Stimulated activated CD4-positive, alpha-beta T cell treated with anti-CD3 and anti-CD28 coated beads, TNF-alpha, amount 100 ng/mL, for 48 hours (primary cell): Measurements from ENCODE around the gene N4BP3.
"Not testable (repeated sequence)": the region's sequence is repeated elsewhere in the genome, so short reads cannot be mapped to it uniquely, and the experiment has no call there.

Experiments used
- DNase-seq, 3 donors: peaks; one replicate each; pipeline ENCODE4 v3.0.0-alpha.2; 2020; ENCODE audit warnings: low read depth in 3 of 3

N4BP3 gene

GRCh38 chr5:178121391-178122276 is 8.3 kb downstream of the N4BP3 start:
- DNase-seq: no peak

- DNase-seq: no peak
These were observed 9.0 kb downstream of the N4BP3 start for GRCh38 chr5:178122346-178122745.

GRCh38 chr5:178123094-178123965 is 10.0 kb downstream of the N4BP3 start:
- DNase-seq: no peak

- no peak for DNase-seq
These were observed 10.9 kb downstream of the N4BP3 start for GRCh38 chr5:178123966-178124925.

GRCh38 chr5:178125253-178125906 is 12.0 kb downstream of the N4BP3 start:
- no peak for DNase-seq

- no peak for DNase-seq
These were observed 13.2 kb downstream of the N4BP3 start for GRCh38 chr5:178126556-178126955.

GRCh38 chr5:178127300-178128009 is 14.1 kb downstream of the N4BP3 start:
- not testable (repeated sequence) for DNase-seq

GRCh38 chr5:178129296-178129695 is 16.0 kb downstream of the N4BP3 start:
- DNase-seq: no peak

GRCh38 chr5:178130234-178130575 is 16.9 kb downstream of the N4BP3 start:
- not testable (repeated sequence) for DNase-seq

GRCh38 chr5:178130576-178131445 is 17.5 kb downstream of the N4BP3 start, which contains the start of gene RMND5B:
TSS of gene RMND5B (plus strand) at chr5:178131014. CDS start at chr5:178138120, 7,106 bp downstream.
- peak; percentile 69 to 86 (median 73) for DNase-seq

- DNase-seq: no peak
These were observed 18.2 kb downstream of the N4BP3 start for GRCh38 chr5:178131446-178131996.

GRCh38 chr5:178136990-178137389 is 23.7 kb downstream of the N4BP3 start:
- DNase-seq: no peak

GRCh38 chr5:178137991-178138390 is 24.7 kb downstream of the N4BP3 start:
- no peak for DNase-seq

GRCh38 chr5:178141550-178141949 is 28.2 kb downstream of the N4BP3 start:
- DNase-seq: no peak

- no peak for DNase-seq
These were observed 29.3 kb downstream of the N4BP3 start for GRCh38 chr5:178142642-178143041.

GRCh38 chr5:178143246-178143645 is 29.9 kb downstream of the N4BP3 start:
- DNase-seq: no peak

GRCh38 chr5:178143901-178144300 is 30.6 kb downstream of the N4BP3 start:
- DNase-seq: no peak

GRCh38 chr5:178145965-178146820 is 32.9 kb downstream of the N4BP3 start:
- peak; percentile 29 to 63 (median 41) for DNase-seq
